Measurements from ENCODE around the gene NCOA3.
A peak's percentile ranks its signal among the peaks of the same experiment; 100 is the strongest.

Gene NCOA3

DNA sequence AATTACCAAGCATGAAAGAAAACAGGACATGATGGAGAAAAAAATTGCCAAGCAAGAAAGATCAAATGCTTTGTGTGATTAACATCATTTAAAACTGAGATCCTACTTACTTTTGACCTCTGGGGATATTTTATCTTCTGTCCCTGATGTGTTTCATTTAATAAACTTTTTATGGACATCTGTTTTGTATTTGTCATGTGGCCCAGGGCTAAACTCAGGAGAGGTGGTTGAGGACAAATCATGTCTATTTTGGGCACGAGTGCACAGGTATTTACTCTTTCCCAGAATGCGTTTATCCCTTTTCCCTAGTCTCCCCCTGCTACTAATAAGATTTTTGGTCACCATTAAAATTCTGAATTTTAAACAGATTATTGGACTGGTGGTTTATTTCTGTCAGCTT lies 128.2 kb downstream of the NCOA3 start:
- no peak for DNase-seq

DNA sequence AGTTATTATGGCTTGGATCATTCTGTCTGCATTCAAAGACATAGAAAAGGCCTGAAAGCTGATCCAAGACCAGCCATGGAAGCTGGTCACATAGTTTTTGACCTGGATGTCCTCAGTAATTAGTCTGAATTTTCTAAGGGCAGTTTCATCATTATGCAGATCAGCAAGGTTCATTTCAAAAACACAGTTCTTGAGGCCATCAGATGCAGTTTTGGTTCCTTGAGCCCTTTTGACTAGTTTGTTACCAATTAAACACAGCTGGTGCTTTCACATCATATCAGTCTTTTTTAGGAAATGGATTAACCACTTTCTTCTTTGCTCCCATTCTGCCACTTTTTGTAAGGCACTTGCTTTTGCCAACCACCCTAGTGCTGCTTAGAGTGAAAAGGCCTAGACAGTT lies 129.4 kb downstream of the NCOA3 start:
- no peak for DNase-seq

DNA sequence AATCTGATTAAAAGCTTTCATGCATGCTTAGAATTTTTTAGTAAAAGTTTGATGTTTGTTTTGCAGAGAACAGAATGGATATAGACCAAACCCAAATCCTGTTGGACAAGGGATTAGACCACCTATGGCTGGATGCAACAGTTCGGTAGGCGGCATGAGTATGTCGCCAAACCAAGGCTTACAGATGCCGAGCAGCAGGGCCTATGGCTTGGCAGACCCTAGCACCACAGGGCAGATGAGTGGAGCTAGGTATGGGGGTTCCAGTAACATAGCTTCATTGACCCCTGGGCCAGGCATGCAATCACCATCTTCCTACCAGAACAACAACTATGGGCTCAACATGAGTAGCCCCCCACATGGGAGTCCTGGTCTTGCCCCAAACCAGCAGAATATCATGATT lies 133.6 kb downstream of the NCOA3 start:
- DNase-seq: no peak

DNA sequence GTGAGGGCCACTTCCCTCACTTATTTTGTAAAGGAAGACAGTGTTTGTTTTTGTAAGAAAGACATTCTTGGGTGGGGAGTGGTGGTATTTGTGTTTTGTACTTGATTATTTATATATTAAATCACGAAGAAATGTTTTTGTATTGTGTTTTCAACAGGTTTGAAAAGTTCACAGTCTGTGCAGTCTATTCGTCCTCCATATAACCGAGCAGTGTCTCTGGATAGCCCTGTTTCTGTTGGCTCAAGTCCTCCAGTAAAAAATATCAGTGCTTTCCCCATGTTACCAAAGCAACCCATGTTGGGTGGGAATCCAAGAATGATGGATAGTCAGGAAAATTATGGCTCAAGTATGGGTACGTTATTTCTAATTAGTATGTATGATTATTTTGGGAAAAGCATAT lies 137.2 kb downstream of the NCOA3 start:
- no peak for DNase-seq

DNA sequence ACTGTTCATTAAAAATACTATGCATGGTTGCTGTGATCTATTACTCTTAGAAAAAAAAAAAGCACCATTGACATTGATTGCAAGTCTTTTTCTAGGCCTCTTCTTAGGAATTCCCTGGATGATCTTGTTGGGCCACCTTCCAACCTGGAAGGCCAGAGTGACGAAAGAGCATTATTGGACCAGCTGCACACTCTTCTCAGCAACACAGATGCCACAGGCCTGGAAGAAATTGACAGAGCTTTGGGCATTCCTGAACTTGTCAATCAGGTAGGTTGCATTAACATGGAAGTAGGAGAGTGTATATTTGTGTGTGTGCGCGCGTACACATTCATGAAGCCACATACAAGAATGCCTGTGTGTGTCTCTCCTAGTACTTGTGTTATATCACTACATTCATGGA lies 140.4 kb downstream of the NCOA3 start:
- DNase-seq: no peak

DNA sequence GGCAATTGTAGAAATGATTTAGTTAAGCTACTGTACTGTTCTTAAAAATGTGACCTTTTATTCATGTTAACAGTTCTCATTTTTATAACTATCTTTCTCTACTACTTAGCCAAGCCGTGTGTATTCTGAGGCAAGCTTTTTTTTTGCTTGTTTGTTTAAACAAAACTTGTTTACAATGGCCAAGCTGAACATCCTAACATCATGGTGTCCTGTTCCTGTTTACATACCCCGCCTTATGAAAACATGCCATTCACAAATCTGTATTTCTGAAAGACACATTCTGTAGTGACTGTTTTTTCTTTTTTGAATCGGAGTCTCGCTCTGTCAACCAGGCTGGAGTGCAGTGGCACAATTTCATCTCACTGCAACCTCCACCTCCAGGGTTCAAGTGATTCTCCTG lies 140.9 kb downstream of the NCOA3 start:
- DNase-seq: no peak

DNA sequence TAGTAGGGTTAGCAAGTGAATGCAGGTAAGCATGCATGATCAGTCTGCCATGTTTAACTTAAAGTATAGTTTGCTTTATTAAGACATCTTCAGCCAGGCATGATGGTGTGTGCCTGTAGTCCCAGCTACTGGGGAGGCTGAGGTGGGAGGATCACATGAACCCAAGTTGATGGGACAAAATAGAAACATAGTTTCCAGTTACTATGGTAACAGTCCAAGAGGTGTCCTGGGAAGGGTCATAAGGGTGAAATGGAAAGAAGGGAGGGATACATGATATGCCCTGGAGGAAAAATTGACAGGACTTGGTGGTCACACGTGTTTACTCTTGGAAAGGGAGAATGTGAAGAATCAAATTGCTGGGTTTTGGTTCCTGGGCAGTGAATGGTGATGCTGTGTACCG lies 143.9 kb downstream of the NCOA3 start:
- no peak for DNase-seq

DNA sequence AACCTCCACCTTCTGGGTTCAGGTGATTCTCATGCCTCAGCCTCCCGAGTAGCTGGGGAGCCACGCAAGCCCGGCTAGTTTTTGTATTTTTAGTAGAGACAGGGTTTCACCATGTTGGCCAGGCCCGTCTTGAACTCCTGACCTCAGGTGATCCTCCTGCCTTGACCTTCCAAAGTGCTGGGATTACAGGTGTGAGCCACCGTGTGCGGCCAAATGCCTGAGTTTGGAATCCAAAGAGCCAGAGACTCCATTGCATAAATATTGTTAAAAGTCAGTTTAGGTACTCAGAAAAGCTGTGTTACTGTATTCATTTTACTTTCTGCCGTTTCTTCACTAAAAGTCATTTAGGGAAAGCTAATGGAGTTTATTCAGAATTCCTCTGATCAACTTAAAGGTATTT lies 146.3 kb downstream of the NCOA3 start:
- DNase-seq: no peak

DNA sequence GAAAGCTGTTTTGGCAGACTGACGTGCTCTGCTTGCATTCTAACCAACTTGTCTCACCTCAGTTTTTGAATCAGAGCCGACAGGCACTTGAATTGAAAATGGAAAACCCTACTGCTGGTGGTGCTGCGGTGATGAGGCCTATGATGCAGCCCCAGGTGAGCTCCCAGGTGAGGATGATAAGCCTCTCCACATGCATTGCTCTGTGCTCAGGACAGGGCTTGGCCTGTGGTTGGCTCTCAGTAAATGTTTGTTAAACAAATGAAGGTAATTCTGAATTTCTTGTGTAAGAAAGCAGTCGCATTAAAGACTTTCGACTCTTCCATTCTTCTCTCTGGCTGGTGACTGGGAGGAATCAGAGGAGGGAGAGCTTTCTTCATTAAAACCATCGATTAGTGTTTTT lies 147.3 kb downstream of the NCOA3 start:
- DNase-seq: no peak

DNA sequence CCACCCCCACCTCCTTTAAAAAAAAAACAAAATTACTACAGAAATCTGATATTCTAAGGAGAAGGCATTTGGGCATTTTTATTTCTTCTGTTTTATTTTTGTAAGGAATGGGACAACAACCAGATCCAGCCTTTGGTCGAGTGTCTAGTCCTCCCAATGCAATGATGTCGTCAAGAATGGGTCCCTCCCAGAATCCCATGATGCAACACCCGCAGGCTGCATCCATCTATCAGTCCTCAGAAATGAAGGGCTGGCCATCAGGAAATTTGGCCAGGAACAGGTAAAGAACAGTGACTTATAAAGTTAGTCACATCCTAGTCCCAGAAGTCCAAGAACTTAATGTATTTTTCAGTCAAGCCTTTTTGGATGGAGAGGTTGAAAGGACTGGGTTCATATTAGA lies 150.6 kb downstream of the NCOA3 start:
- no peak for DNase-seq

DNA sequence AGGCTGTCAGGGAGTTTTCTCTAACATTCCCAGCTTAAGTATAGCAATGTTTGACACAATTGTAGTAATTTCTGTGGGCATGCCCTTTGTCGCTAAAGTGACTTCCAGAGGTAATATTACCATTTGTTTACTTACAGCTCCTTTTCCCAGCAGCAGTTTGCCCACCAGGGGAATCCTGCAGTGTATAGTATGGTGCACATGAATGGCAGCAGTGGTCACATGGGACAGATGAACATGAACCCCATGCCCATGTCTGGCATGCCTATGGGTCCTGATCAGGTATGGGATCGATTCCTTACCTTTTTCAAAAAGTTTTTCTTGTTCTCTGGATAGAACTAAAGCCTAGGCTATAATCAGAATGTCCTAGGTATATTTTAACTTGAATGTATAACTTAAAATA lies 151.1 kb downstream of the NCOA3 start:
- DNase-seq: no peak

DNA sequence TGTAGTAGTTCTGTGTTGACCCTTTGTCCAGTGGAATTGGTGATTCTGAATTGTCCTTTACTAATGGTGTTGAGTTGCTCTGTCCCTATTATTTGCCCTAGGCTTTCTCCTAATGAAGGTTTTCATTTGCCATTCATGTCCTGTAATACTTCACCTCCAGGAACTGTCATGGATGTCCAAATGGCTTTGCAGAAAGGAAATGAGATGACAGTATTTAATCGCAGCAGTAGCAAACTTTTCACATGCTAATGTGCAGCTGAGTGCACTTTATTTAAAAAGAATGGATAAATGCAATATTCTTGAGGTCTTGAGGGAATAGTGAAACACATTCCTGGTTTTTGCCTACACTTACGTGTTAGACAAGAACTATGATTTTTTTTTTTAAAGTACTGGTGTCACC lies 152.2 kb downstream of the NCOA3 start:
- no peak for DNase-seq

DNA sequence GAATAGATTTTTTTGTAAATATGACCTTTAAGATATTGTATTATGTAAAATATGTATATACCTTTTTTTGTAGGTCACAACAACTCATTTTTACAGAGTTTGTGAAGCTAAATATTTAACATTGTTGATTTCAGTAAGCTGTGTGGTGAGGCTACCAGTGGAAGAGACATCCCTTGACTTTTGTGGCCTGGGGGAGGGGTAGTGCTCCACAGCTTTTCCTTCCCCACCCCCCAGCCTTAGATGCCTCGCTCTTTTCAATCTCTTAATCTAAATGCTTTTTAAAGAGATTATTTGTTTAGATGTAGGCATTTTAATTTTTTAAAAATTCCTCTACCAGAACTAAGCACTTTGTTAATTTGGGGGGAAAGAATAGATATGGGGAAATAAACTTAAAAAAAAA lies 152.7 kb downstream of the NCOA3 start:
- DNase-seq: no peak

DNA sequence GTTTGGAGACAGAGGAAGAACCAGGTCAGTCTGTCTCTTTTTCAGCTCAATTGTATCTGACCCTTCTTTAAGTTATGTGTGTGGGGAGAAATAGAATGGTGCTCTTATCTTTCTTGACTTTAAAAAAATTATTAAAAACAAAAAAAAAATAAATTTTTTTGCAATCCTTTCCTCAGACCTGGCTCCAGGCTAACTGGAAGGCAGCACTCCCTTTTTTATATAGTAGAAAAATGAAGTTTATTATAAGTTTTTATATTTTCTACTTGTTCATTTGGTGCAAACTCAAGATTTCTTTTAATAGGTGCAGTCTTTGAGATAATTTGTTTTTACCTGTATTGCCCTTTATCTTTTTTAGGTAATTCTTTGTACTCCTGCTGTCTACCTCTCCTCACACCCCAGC lies 153.9 kb downstream of the NCOA3 start:
- no peak for DNase-seq

DNA sequence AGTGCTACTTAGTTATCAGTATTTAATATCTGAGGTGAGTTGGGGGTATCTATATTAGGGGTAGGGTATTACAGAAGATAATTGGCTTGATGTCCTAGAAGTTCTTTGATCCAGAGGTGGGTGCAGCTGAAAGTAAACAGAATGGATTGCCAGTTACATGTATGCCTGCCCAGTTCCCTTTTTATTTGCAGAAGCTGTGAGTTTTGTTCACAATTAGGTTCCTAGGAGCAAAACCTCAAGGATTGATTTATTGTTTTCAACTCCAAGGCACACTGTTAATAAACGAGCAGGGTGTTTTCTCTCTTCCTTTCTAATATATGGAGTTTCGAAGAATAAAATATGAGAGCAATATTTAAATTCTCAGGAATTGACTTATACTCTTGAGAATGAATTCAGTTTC lies 154.6 kb downstream of the NCOA3 start:
- no peak for DNase-seq

DNA sequence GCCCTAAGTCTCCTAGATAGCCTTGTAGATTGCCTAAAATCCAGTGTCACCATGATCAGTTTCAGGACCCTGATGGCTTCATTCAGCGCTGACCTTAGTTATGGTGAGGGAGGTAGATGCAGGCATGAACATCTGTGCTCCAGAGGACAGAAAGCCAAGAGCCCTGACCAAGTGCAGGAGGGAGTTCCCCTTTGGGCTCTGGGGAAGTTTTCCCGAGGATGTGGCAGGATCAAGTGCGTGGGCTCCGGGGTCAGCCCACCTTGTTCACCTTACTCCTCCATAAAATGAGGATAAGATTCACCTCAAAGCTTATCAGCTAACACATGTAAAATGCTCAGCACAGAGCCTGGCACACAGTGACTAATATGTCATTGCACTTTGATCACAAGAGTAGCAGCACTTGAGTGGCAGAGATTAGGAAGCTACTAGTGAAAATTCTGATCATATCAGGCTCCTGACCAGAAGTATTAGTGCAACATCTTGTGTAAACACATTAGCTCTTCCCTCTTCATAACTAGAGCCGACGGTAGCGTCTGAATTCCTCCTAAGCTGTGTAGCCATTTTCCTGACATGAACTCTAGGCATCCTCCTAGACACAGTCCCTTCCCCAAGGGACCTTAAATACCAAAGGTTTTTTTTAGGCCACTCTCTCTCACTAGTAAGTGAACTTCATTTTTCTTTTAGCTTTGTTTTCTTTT lies 158.4 kb downstream of the NCOA3 start:
- no peak for DNase-seq

DNA sequence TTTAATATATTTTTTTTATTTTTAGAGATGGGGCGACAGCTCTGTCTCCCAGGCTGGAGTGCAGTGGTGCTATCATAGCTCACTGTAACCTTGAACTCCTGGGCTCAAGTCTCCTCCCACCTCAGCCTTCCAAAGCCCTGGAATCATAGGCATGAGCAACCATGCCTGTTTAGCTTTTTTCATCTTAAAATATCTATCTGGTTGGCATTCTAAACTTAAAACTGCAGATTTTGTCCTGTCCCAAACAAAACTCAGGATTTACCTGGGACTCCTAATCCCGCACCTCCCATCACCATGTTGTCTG lies 158.9 kb downstream of the NCOA3 start:
- no peak for DNase-seq

DNA sequence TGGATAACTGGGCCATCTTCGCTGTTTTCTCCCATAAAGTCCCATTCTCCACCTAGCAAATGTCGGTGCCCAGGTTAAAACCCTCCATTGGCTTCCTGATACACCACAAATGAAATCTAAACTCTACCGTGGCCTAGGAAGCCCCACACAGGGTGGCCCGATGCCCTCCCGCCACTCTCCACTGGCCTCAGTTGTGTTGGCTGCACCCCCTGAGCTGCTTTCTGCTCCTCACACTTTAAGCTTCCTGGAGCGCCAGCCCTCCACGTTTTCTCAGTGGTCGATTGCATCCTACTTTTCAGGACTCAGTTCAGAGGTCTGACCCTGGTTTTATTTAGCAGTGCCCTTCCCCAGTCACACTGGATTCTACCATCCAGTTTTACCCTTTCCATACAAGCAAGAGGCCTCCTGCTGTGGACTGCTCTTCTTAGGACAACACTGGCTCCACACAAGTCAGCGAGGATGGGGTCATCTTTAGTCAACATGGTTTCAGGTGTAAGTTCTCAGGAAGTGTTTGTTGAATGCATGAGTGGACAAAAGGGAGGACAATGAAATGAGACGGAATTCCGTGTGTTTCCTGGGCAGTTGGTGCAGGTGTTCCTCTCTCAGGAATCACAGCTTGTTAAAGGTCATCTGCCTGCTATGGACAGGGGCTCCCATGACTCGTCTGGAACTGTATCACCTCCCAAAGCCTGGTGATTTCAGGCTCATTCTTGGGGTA lies 159.5 kb downstream of the NCOA3 start:
- no peak for DNase-seq

DNA sequence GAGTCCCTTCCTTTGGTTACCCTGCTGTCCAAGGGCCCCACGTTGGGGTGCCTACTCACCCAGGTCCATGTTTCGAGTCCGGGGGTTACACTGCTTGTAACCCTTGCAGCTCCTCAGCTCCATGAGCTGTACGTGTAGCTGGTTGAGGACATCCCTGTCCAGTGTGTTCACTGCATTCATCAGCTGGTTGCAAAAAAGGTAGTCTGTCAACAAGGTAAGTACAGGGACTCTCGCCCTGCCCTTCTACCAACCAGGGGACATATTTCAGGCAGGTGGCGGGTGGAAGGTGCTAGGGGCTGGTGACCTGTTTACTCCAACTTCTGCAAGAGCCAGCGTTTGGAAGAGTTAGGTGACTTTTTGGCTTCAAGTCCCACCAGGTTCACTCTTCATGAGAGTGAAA lies 160.0 kb downstream of the NCOA3 start:
- no peak for DNase-seq

DNA sequence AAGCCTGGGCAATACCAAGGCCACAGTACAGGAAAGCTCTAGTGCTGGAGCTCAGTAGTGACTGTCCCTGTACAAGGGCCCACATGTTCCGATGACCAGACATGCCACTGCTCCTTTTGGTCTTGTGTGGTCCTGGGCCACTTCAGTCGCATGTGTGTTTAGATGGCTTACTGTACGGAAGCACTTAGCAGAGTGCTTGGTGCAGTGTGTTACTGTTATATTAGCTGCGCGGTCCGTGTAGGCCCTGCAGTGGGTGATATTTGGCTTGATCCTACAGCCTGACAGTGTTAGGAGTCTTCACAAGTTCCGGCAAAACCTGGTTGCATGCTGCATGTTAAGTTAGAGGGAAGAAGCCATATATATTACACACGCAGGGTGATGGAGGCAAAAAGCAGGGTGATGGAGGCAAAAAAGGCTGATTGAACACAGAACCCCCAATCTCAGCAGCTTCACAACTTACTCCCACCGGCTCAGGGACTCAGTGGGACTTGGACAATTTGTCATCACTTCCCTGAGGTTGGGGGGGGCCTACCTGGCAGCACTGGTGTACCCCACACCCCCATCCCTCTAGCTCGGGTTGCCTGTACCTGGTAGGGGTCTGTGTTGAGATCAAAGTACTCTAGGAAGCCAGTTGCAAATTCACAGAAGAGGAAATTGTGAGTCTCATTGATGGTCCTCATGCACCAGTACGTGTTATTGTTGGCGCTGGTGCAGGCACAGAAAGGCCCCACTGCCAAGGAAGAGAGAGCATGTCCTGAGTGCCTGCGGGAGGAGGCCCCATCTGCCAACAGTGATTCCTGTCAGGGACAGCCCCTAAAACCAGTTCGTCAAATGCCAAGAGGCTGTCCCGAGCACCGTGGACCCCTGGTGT lies 161.0 kb downstream of the NCOA3 start:
- DNase-seq: no peak

DNA sequence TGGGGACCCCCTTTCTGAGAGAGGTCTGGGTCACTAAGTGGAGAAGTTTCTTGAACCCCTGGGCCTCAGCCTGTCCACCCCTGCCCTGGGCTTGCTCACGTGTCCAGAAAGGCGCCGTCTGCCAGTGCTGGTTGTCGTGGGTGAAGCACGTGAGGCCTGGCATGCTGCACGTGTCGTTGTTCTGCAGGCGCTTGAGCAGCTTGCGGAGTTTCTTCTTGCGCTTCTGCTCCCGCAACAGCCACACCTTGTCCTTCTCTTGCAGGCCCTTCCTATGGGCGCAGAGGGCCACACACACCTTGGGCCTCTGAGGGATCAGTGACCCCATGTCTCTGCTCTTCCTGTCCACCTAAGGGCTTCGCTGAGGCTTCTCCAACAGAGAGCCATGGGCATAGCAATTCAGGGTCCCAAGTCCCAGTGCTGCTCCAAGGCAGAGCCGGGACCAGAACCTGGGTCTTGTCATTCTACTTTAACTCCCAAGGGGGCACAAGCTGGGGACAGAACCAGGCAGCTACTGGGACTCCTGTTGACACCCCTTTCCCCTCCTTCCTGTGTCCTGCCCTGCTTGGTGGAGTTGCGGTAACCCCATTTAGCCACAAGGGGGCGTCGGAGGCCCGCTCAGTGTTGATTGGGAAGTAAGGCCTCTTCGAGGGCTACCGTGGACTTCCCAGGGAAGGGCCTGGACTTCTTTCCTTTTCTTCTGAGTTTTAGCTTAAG lies 161.8 kb downstream of the NCOA3 start:
- peak in 49 of 51 donors; percentile 5 to 84 (median 55) for DNase-seq

DNA sequence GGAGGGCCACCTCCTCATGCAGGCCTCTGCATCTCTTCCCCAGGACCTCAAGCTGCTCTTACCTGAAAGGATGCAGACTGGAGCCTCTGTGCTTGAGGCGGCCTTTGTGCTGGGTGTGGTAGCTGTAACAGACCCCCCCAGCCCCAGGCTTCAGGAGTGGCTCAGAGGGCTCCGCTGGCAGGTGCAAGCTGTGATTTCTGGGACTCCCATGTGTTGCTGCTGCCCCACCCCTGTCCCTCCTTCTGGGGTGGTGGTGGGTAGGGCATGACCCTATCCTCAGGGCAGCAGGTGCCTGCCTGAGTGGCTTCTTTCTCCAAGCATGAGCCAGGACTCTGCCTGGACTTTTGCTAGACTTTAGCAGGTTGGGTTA lies 162.4 kb downstream of the NCOA3 start:
- no peak for DNase-seq
